Stimulated activated CD8-positive, alpha-beta memory T cell treated with anti-CD3 and anti-CD28 coated beads, Interleukin-12 subunit alpha, Interleukin-12 subunit beta, amount 100 ng/mL, for 24 hours (primary cell): ENCODE measurements around the gene FABP1.

ENCODE experiments used
- DNase-seq: peaks from one replicate; pipeline ENCODE4 v3.0.0-alpha.2; 2020; ENCODE audit errors: extremely low read depth

The FABP1 gene

DNA sequence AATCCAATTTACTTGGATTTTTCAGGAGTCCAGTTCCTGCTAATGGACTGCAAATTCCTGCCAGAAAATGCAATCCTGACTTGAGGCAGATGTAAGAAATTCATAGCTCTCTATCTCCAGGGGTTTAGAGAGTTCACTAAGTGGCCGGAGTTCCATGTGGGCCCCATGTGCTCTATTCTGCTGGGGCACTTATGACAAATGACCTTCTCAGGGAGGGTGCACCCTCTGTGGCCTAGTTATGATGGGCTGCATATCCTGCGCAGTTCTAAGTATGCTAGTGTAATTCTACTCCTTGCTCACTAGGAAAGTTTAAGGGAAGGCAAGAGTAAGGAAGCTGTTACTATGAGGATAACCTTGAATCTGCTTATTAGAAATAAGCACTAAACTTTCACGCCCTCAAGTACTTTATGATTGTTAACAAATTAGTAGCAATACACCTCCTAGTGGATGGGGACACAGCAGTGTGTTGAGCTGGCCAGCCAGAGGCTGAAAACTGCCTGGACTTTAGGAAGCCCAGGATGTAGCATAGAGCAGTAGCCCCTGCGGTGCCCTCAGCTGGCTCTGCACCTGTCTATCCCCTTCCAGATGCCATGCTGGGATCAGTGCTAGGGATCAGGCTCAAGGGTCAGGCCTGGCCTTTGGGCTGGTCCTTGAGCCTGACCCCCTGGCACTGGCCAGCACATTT is 45.8 kb downstream of the FABP1 start:
- no peak for DNase-seq

DNA sequence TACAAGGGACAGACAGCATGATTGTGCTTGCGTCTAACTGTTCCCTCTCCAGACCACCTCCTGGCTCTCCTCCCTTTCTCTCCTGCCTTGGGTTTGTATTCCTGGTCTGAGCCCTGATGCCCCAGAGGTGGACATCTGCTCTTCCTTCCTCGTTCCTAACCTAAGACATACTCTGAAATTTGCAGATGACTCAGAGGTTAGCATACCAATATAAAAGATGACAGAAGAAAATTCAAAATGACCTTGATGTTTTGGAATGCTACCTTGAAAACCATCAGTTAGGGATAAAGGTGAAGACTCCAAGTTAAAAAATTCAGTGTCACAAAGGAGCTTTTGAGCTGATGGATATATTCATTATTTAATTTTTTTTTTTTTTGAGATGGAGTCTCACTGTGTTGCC is 47.3 kb downstream of the FABP1 start:
- no peak for DNase-seq

DNA sequence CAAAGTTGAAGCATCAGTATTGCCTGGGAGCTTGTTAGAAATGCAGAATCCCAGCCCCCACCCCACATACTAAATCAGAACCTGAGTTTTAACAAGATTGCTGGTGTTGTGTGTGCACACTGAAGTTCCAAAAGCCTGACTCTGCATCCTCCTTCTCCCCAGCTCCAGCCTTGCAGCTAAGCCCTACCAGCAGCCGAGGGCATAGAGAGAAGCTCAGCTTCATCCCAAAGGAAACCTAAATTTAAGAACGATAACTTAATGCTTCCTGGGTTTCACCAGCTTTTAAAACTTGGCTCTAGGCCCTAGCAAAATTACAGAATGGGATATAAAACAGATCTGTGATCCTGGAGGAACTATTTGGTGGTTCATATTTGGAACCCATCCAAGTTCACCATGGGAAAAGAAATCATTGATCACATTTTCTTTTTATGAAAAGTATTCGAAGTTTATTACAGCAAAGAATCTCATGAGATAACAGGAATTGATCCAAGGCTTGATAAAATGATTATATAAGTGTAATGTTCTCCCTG is 49.2 kb downstream of the FABP1 start:
- no peak for DNase-seq

DNA sequence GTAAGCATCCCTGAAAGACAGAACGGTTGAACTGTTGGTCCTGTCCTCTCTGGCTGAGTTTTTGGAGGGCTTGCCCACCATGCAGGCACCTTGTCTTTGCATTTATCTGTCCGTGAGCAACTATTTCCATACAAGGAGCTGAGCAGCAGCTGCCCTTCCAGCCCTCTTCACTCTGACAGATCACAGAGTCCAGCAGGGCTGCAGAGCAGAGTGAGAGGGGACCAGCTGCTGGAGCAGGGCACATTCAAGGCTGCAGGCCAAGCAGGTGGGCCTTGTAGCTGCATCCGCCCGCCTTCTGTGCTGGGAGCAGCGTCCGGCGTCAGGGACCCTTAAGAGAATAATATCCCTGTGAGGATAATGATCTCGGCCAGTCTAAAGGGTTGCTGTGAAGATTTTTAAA is 50.8 kb downstream of the FABP1 start:
- DNase-seq: no peak

DNA sequence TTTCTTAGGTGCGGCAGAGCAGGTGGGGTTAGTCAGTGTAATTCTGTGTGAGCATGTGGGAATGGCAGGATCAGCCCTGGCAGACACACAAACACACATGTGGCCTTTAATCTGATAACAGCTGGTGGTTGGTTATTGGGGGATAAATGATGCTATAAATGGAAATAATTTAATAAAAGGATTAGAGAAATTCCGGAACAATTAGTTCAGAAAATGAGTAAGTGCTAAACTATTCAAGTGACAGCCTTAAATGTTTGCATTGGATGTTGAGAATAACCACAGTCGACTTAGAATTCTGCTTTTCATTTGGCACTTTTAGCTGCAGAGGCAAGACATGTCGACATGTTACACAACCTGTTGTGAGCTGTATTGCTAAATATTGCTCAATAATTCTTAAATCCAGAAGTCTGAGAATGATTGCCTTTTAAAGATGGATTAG is 53.0 kb downstream of the FABP1 start:
- DNase-seq: no peak

DNA sequence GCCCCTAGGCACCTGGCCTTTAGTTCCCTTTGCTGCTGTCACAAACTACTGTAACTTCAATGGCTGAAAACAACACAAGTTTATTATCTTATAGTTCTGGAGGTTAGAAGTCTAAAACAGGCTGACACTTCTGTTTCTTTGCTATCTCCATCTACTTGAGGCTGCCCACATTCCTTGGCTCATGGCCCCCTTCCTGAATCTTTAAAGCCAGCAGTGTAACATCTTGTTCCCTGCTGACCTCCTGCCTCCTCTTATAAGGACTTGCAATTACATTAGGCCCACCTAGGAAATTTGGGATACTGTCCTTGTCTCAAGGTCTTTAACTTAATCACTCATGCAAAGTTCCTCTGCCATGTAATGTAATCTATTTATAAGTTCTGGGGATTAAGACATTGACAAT is 53.7 kb downstream of the FABP1 start:
- no peak for DNase-seq
